Ecto neural progenitor cell (in vitro differentiated cells): ENCODE data around the gene CMSS1.

ENCODE experiments used
- DNase-seq: peaks from one replicate; pipeline ENCODE4 v3.0.0-alpha.2; 2018; ENCODE audit warnings: low spot score

CMSS1 gene

GRCh38 chr3:99960123-99960878 lies 142.6 kb downstream of the CMSS1 start:
- DNase-seq: no peak

GRCh38 chr3:99960941-99961340 lies 143.3 kb downstream of the CMSS1 start:
- DNase-seq: no peak

DNA sequence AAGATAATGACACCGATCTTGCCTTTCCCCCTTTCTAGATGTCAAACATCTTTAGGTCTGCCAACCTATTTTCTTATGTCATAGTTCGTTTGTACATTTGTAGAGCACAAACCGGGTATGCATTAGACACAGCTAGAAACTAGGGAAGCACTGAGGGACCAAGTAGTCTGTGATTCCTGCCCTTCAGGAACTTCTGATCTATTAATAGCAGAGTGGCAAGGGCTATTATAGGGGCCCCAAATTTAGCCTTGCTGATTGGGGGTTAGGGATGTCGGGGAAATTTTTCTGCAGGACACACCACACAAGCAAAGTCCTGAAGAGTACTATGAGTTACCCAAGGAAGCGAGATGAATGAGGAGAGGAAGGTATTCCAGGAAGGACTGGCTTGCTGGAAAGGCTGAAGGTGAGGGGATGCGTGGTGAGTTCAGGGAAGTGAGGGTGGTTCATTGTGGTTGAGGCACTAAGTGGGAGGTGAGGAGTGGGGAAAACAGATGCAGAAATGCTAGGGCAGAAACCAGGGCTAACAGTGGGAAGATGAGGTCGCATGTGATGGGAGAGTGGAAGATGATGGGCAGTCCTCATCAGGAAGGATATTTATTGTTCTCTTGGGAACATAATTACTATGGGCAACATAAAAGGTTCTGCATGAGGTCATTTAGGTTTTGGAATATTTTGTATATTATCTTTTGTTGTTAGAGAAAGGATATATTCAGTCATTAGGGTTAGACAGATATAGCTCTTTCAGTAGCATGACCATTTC lies 144.3 kb downstream of the CMSS1 start:
- DNase-seq: no peak

GRCh38 chr3:99962703-99963102 lies 145.0 kb downstream of the CMSS1 start:
- DNase-seq: no peak

- DNase-seq: no peak
Observed at GRCh38 chr3:99965077-99965476, 147.4 kb downstream of the CMSS1 start.

DNA sequence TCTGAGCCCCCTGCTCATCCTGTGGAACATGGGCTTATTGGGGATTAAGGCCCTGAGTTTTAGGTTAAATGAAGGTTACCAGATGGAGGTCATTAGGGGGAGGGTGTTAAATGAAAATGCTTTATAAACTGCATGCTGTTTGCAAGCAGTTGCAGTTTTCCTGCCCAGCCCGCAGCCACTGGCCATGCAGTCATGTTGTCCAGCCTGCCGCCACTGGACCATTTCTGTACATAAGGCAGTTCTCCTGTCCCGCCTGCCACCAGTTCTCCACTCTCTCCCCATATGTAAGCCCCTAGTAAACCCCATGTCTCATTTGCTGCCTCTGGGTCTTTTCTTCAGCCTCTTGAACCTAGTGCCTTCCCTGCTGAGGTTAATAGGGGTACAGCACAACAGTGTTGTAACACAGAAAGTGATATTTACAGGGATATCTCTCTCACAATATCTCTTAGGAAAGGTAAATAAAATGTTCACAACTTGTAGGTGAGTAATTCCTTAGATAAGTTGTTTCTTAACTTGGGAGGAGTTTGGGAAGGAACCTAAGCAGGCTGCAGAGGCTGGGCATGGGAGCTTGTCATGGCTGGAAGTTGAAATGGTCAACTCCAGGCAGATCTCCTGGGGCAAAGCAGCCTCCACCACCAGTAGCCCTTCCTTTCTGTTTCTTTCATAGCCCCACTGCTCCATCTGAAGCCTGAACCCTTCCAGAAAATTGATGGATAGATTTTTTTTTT lies 148.2 kb downstream of the CMSS1 start:
- DNase-seq: no peak

- no peak for DNase-seq
Observed at GRCh38 chr3:99966662-99967416, 149.2 kb downstream of the CMSS1 start.

- no peak for DNase-seq
Observed at GRCh38 chr3:99967796-99968195, 150.1 kb downstream of the CMSS1 start.

- no peak for DNase-seq
Observed at GRCh38 chr3:99969136-99969535, 151.5 kb downstream of the CMSS1 start.

DNA sequence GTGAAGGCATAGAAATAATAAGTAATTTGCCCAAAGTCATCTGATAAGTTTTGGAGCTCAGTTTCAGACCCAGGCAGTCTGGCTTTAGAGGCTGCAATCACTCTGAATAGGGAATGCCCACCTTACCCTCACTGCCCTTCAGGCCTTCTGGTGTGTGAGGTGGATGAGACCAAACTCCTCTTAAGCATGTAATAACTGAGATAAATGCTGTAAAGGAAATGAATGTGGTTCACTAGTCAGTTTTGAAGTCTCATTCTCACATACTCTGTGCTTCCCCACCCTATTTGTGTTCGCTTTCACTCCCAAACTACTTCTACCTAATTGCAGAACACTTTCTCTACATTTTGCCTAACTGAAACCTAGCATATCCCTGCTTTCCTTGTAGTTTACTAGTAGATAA lies 152.5 kb downstream of the CMSS1 start:
- no peak for DNase-seq

GRCh38 chr3:99971761-99972160 lies 154.1 kb downstream of the CMSS1 start:
- no peak for DNase-seq

GRCh38 chr3:99972380-99973104 lies 154.9 kb downstream of the CMSS1 start:
- no peak for DNase-seq

- no peak for DNase-seq
Observed at GRCh38 chr3:99974989-99975388, 157.3 kb downstream of the CMSS1 start.

DNA sequence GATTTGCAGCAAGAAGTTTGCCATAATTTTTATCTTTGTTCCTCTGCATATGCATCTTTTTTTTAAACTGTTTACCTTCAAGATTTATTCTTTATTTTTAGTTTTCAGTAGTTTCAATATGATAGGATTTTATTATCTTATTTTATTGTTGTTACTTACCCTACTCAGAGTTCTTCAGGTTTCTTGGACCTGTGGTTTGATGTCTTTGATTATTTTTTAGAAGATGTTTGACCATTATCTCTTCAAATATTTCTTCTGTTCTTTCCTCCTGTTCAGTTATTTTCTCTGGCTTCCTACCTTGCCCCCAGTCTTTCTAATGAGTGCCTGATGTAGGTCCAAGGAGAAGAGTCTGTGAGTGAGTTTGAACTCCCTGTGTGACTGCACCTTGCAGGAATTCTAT lies 158.9 kb downstream of the CMSS1 start:
- DNase-seq: no peak

GRCh38 chr3:99978221-99978620 lies 160.6 kb downstream of the CMSS1 start:
- no peak for DNase-seq

GRCh38 chr3:99980606-99981005 lies 162.9 kb downstream of the CMSS1 start:
- DNase-seq: no peak

DNA sequence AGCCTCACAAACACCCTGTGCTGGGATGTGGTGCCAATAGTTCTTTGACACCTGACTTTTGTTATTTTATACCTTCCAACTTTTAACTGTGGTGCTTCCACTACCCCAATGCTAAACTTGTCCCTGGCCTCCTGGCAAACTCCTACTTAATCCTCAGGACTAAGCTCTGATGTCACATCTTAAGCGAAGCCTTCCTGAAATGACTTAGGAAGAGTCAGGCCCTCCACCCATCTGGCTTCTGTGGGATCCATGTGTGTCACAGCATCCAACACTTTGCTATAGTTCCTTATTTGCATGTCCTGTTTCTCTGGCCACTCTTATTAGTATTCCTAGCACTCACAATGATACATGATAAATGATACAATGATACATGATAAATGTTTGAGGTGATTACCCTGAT lies 163.5 kb downstream of the CMSS1 start:
- DNase-seq: no peak

GRCh38 chr3:99982650-99983049 lies 165.0 kb downstream of the CMSS1 start:
- no peak for DNase-seq

- DNase-seq: no peak
Observed at GRCh38 chr3:99984139-99984538, 166.5 kb downstream of the CMSS1 start.

DNA sequence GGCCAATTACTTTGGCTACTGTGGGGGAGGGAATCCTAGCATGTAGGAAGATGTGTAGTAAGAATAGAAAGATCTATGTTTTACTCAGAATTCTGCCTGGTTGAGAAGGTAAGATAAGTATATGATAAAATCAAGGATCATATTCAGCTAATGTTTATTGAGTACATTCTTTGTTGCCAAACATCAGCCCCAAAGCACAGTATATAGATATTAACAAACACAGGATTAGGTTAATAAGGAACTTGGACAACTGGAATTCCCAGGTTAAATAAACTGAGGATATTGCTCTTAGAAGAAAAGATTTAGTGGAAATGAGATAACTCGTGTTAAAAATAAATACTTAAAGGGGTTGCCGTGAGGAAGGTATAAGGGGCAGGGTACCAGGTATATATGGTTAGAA lies 167.0 kb downstream of the CMSS1 start:
- DNase-seq: no peak

DNA sequence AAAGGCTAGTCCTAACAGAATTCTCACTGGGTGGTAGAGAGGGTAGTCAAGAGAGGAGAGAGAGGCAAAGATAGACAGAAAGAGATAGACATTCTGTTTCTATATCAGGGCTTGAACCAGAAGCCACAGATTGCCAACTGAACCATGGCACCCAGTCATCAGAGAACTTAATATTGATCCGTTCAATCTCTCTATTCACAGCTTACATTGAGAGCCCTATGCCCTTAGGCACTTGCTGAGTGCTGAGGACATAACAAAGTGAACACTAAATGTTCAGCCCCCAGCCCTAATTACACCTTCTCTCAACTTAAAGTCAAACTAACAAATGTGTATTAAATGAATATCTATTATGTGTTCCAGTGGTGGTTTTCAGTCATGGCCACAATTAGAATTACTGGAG lies 172.5 kb downstream of the CMSS1 start:
- no peak for DNase-seq

- no peak for DNase-seq
Observed at GRCh38 chr3:99997293-99997692, 179.6 kb downstream of the CMSS1 start.
